Caco-2 (cell line): Measurements from ENCODE around the gene LRRK1. TPM values are rescaled to one million over a fixed set of nuclear protein-coding genes. Genes with fewer than 3 reads are reported as not detected.

Source experiments
- BruUV-seq: library from RNA; stranded (reverse); fragments of 400-500 nt; replicated peaks from 2 replicates; lab custom pipeline; 2021; lab: Mats Ljungman, UMichigan
- CTCF ChIA-PET: fragments of 300-600 bp; sonication (Branson Sonifier 250); formaldehyde crosslinking; loops from one replicate; lab custom pipeline; 2022; ENCODE audit warnings: antibody characterized with exemption; lab: Charles Lee
- POLR2A ChIA-PET: fragments of 300-600 bp; sonication (Branson Sonifier 250); formaldehyde crosslinking; loops from one replicate; lab custom pipeline; 2022; ENCODE audit warnings: antibody characterized with exemption; lab: Charles Lee
- DNase-seq, 2 experiments: peaks; one replicate each; pipeline versions ENCODE4 v3.0.0 to v3.0.0-alpha.2; 2020 to 2022
- H3K27me3 ChIP-seq: replicated peaks from 2 replicates; pipeline ENCODE4 v1.6.0; 2011; ENCODE audit warnings: low read length; ENCODE audit not compliant: control insufficient read depth, insufficient read depth
- H3K36me3 ChIP-seq: 2 replicates; pipeline ENCODE4 v1.5.1; 2011; ENCODE audit warnings: low read length; ENCODE audit not compliant: control insufficient read depth, insufficient read depth
- H3K4me1 ChIP-seq: fragments of 250-450 bp; sonication (Bioruptor Pico); 2 replicates; pipeline ENCODE4 v1.5.1; 2020; ENCODE audit warnings: mild to moderate bottlenecking
- H3K4me3 ChIP-seq: 2 replicates; pipeline ENCODE4 v1.5.1; 2011; ENCODE audit warnings: low read depth, mild to moderate bottlenecking, control low read depth, low read length
- H3K9me3 ChIP-seq: fragments of 250-450 bp; sonication (Bioruptor Pico); 2 replicates; pipeline ENCODE4 v1.5.1; 2020; ENCODE audit warnings: mild to moderate bottlenecking, moderate library complexity
- H3K27ac Mint-ChIP-seq: one replicate; pipeline ENCODE4 v1.8.0; 2022; ENCODE audit warnings: mixed read lengths; ENCODE audit not compliant: unreplicated experiment
- H3K27me3 Mint-ChIP-seq: one replicate; pipeline ENCODE4 v1.8.0; 2022; ENCODE audit warnings: mixed read lengths; ENCODE audit not compliant: insufficient read depth, unreplicated experiment
- H3K36me3 Mint-ChIP-seq: one replicate; pipeline ENCODE4 v1.8.0; 2022; ENCODE audit warnings: mild to moderate bottlenecking, mixed read lengths; ENCODE audit not compliant: insufficient read depth, unreplicated experiment
- H3K4me1 Mint-ChIP-seq: one replicate; pipeline ENCODE4 v1.8.0; 2022; ENCODE audit warnings: low read depth, mixed read lengths; ENCODE audit not compliant: unreplicated experiment
- H3K4me3 Mint-ChIP-seq: one replicate; pipeline ENCODE4 v1.8.0; 2022; ENCODE audit warnings: mild to moderate bottlenecking, moderate library complexity, mixed read lengths; ENCODE audit not compliant: unreplicated experiment
- H3K9me3 Mint-ChIP-seq: one replicate; pipeline ENCODE4 v1.8.0; 2022; ENCODE audit warnings: mixed read lengths; ENCODE audit not compliant: unreplicated experiment
- CTCF ChIP-seq, 2 experiments: fragments of 200-600 bp in 1 of 2; IDR thresholded peaks; 1 replicate in 1 of 2; 2 replicates in 1 of 2; pipeline versions ENCODE4 v1.5.1 to v1.8.0; 2011 to 2022; ENCODE audit warnings: antibody characterized with exemption in 1 of 2, control low read depth in 1 of 2, inconsistent platforms in 1 of 2, low read depth in 1 of 2, low read length in 1 of 2, mild to moderate bottlenecking in 1 of 2, moderate library complexity in 1 of 2; ENCODE audit not compliant: insufficient read depth in 1 of 2, severe bottlenecking in 1 of 2, unreplicated experiment in 1 of 2
- intact Hi-C: fragments of 100-400 bp; cut with micrococcal nuclease; formaldehyde crosslinking; loops from one replicate; pipeline ENCODE4 v1.10.0; 2022; ENCODE audit not compliant: unreplicated experiment
- total RNA-seq: library from RNA; stranded (reverse); gene quantifications from 2 replicates; pipeline ENCODE4 v1.2.3, GENCODE V29; 2022

Gene LRRK1
- total RNA-seq, 1 experiment from 2014 or later = 12.0 TPM

- Mint-ChIP-seq H3K4me1 (no peaks in the 10 kb centered on the region), H3K27ac (no peak overlapping the region), H3K9me3 (no peaks in the 10 kb centered on the region), H3K4me3 (no peak overlapping the region), H3K36me3 (peaks cover 9% of the 10 kb centered on the region), H3K27me3 (no peaks in the 10 kb centered on the region)
- POLR2A ChIA-PET = no interaction called here
- Histone ChIP-seq H3K27me3 (no peaks in the 10 kb centered on the region), H3K4me3 (no peak overlapping the region), H3K4me1 (no peaks in the 10 kb centered on the region), H3K36me3 (no peaks in the 10 kb centered on the region), H3K9me3 (no peaks in the 10 kb centered on the region)
- no TSS peak for BruUV-seq
- peak; percentile 59 to 76 for DNase-seq
- intact Hi-C loops = loop anchor here (1.0 kb wide), 2 partner anchors 14 to 243 kb away; no protein-coding TSS in a partner anchor
- CTCF ChIA-PET = interaction anchor here (0.7 to 1.3 kb wide), 2 partner anchors 243 kb away, joined by 4 read pairs; no protein-coding TSS in a partner anchor
- peak; percentile 83 to 88 for TF ChIP-seq CTCF (IDR thresholded peaks at IDR 0.05; ENCODE audit: insufficient read depth in 1 of 2, low read depth in 1 of 2, low read length in 1 of 2, severe bottlenecking in 1 of 2, unreplicated experiment in 1 of 2)
Measured at GRCh38 chr15:101014921-101015841, 96.0 kb downstream of the LRRK1 start.

- Mint-ChIP-seq H3K36me3 (peaks cover 9% of the 10 kb centered on the region), H3K9me3 (no peaks in the 10 kb centered on the region), H3K4me1 (no peaks in the 10 kb centered on the region), H3K27ac (no peak overlapping the region), H3K4me3 (no peak overlapping the region), H3K27me3 (no peaks in the 10 kb centered on the region)
- no peaks in the 10 kb centered on the region for H3K27me3 ChIP-seq
- DNase-seq = no peak
- BruUV-seq = no TSS peak
- no peak for TF ChIP-seq CTCF (IDR thresholded peaks at IDR 0.05; ENCODE audit: insufficient read depth in 1 of 2, low read depth in 1 of 2, low read length in 1 of 2, severe bottlenecking in 1 of 2, unreplicated experiment in 1 of 2)
- no peak overlapping the region for H3K4me3 ChIP-seq
- ChIA-PET CTCF (interaction anchor here (1.0 kb wide), 1 partner anchor 8 kb away, joined by 3 read pairs; no protein-coding TSS in a partner anchor), POLR2A (no interaction called here)
- intact Hi-C loops = no loop called here
- H3K4me1 ChIP-seq = no peaks in the 10 kb centered on the region
- no peaks in the 10 kb centered on the region for H3K36me3 ChIP-seq
- no peaks in the 10 kb centered on the region for H3K9me3 ChIP-seq
Measured at GRCh38 chr15:101016581-101016980, 97.4 kb downstream of the LRRK1 start.

- Histone ChIP-seq H3K36me3 (no peaks in the 10 kb centered on the region), H3K4me3 (no peak overlapping the region), H3K27me3 (no peaks in the 10 kb centered on the region), H3K4me1 (no peaks in the 10 kb centered on the region), H3K9me3 (no peaks in the 10 kb centered on the region)
- ChIA-PET CTCF (interaction anchor here (1.0 kb wide), 1 partner anchor 9 kb away, joined by 3 read pairs; no protein-coding TSS in a partner anchor), POLR2A (no interaction called here)
- H3K4me3 Mint-ChIP-seq = no peak overlapping the region
- H3K27ac Mint-ChIP-seq = no peak overlapping the region
- no peak for DNase-seq
- H3K9me3 Mint-ChIP-seq = no peaks in the 10 kb centered on the region
- BruUV-seq = no TSS peak
- peaks cover 9% of the 10 kb centered on the region for H3K36me3 Mint-ChIP-seq
- no peaks in the 10 kb centered on the region for H3K4me1 Mint-ChIP-seq
- no peaks in the 10 kb centered on the region for H3K27me3 Mint-ChIP-seq
- intact Hi-C loops = no loop called here
- TF ChIP-seq CTCF (IDR thresholded peaks at IDR 0.05; ENCODE audit: insufficient read depth in 1 of 2, low read depth in 1 of 2, low read length in 1 of 2, severe bottlenecking in 1 of 2, unreplicated experiment in 1 of 2) = peak in 1 of 2 experiments; percentile 2
Measured at GRCh38 chr15:101017093-101017754, 98.1 kb downstream of the LRRK1 start.
